ENCODE results near the gene LRP1B.

The LRP1B gene

GRCh38 chr2:140949932-140950331 lies 1180.9 kb downstream of the LRP1B start:
- no peak for FAIRE-seq
- no peak for TF ChIP-seq POLR2A (IDR thresholded peaks at IDR 0.05; ENCODE audit: low read depth, low read length)
- no peak for TF ChIP-seq TAF1 (IDR thresholded peaks at IDR 0.05; ENCODE audit: borderline replicate concordance, low read depth, low read length)
- TF ChIP-seq POLR2AphosphoS5 (IDR thresholded peaks at IDR 0.05; ENCODE audit: low read depth, low read length): no peak
- no peak for DNase-seq (ENCODE audit: insufficient read length)

- no peak for DNase-seq (ENCODE audit: insufficient read length)
- no peak for FAIRE-seq
- TF ChIP-seq TAF1 (IDR thresholded peaks at IDR 0.05; ENCODE audit: borderline replicate concordance, low read depth, low read length) (no peak), POLR2A (IDR thresholded peaks at IDR 0.05; ENCODE audit: low read depth, low read length) (no peak), POLR2AphosphoS5 (IDR thresholded peaks at IDR 0.05; ENCODE audit: low read depth, low read length) (no peak)
Observed at GRCh38 chr2:140947236-140947635, 1183.6 kb downstream of the LRP1B start.

- FAIRE-seq: no peak
- TF ChIP-seq POLR2AphosphoS5 (IDR thresholded peaks at IDR 0.05; ENCODE audit: low read depth, low read length): no peak
- no peak for TF ChIP-seq TAF1 (IDR thresholded peaks at IDR 0.05; ENCODE audit: borderline replicate concordance, low read depth, low read length)
- no peak for TF ChIP-seq POLR2A (IDR thresholded peaks at IDR 0.05; ENCODE audit: low read depth, low read length)
Observed at GRCh38 chr2:140943867-140944266, 1186.9 kb downstream of the LRP1B start.

GRCh38 chr2:140942284-140942683 lies 1188.5 kb downstream of the LRP1B start:
- DNase-seq (ENCODE audit: insufficient read length) (no peak), FAIRE-seq (no peak)
- TF ChIP-seq POLR2A (IDR thresholded peaks at IDR 0.05; ENCODE audit: low read depth, low read length) (no peak), POLR2AphosphoS5 (IDR thresholded peaks at IDR 0.05; ENCODE audit: low read depth, low read length) (no peak), TAF1 (IDR thresholded peaks at IDR 0.05; ENCODE audit: borderline replicate concordance, low read depth, low read length) (no peak)

More at GRCh38 chr2:140943867-140944266, 1186.9 kb downstream of the LRP1B start:
- DNase-seq (ENCODE audit: insufficient read length): no peak

- DNase-seq (ENCODE audit: insufficient read length) (no peak), FAIRE-seq (no peak)
- TF ChIP-seq POLR2A (IDR thresholded peaks at IDR 0.05; ENCODE audit: low read depth, low read length) (no peak), TAF1 (IDR thresholded peaks at IDR 0.05; ENCODE audit: borderline replicate concordance, low read depth, low read length) (no peak), POLR2AphosphoS5 (IDR thresholded peaks at IDR 0.05; ENCODE audit: low read depth, low read length) (no peak)
Observed at GRCh38 chr2:140929849-140930248, 1201.0 kb downstream of the LRP1B start.

- DNase-seq (ENCODE audit: insufficient read length) (no peak), FAIRE-seq (no peak)
- TF ChIP-seq TAF1 (IDR thresholded peaks at IDR 0.05; ENCODE audit: borderline replicate concordance, low read depth, low read length) (no peak), POLR2AphosphoS5 (IDR thresholded peaks at IDR 0.05; ENCODE audit: low read depth, low read length) (no peak), POLR2A (IDR thresholded peaks at IDR 0.05; ENCODE audit: low read depth, low read length) (no peak)
Observed at GRCh38 chr2:140918426-140918825, 1212.4 kb downstream of the LRP1B start.

GRCh38 chr2:140916410-140916809 lies 1214.4 kb downstream of the LRP1B start:
- no peak for FAIRE-seq
- no peak for DNase-seq (ENCODE audit: insufficient read length)
- TF ChIP-seq POLR2AphosphoS5 (IDR thresholded peaks at IDR 0.05; ENCODE audit: low read depth, low read length) (no peak), POLR2A (IDR thresholded peaks at IDR 0.05; ENCODE audit: low read depth, low read length) (no peak), TAF1 (IDR thresholded peaks at IDR 0.05; ENCODE audit: borderline replicate concordance, low read depth, low read length) (no peak)

GRCh38 chr2:140910683-140911082 lies 1220.1 kb downstream of the LRP1B start:
- TF ChIP-seq TAF1 (IDR thresholded peaks at IDR 0.05; ENCODE audit: borderline replicate concordance, low read depth, low read length) (no peak), POLR2A (IDR thresholded peaks at IDR 0.05; ENCODE audit: low read depth, low read length) (no peak)
- FAIRE-seq: no peak
- no peak for DNase-seq (ENCODE audit: insufficient read length)

GRCh38 chr2:140905083-140905781 lies 1225.6 kb downstream of the LRP1B start:
- no peak for DNase-seq (ENCODE audit: insufficient read length)
- TF ChIP-seq POLR2AphosphoS5 (IDR thresholded peaks at IDR 0.05; ENCODE audit: low read depth, low read length) (no peak), POLR2A (IDR thresholded peaks at IDR 0.05; ENCODE audit: low read depth, low read length) (no peak), TAF1 (IDR thresholded peaks at IDR 0.05; ENCODE audit: borderline replicate concordance, low read depth, low read length) (no peak)
- FAIRE-seq: no peak

- FAIRE-seq (no peak), DNase-seq (ENCODE audit: insufficient read length) (no peak)
- TF ChIP-seq POLR2A (IDR thresholded peaks at IDR 0.05; ENCODE audit: low read depth, low read length): no peak
- TF ChIP-seq POLR2AphosphoS5 (IDR thresholded peaks at IDR 0.05; ENCODE audit: low read depth, low read length): no peak
- no peak for TF ChIP-seq TAF1 (IDR thresholded peaks at IDR 0.05; ENCODE audit: borderline replicate concordance, low read depth, low read length)
Observed at GRCh38 chr2:140895378-140895777, 1235.4 kb downstream of the LRP1B start.

- TF ChIP-seq POLR2A (IDR thresholded peaks at IDR 0.05; ENCODE audit: low read depth, low read length) (no peak), POLR2AphosphoS5 (IDR thresholded peaks at IDR 0.05; ENCODE audit: low read depth, low read length) (no peak)
- DNase-seq (ENCODE audit: insufficient read length): no peak
- no peak for FAIRE-seq
Observed at GRCh38 chr2:140893685-140894084, 1237.1 kb downstream of the LRP1B start.

- TF ChIP-seq POLR2A (IDR thresholded peaks at IDR 0.05; ENCODE audit: low read depth, low read length): no peak
- no peak for TF ChIP-seq POLR2AphosphoS5 (IDR thresholded peaks at IDR 0.05; ENCODE audit: low read depth, low read length)
- no peak for TF ChIP-seq TAF1 (IDR thresholded peaks at IDR 0.05; ENCODE audit: borderline replicate concordance, low read depth, low read length)
- DNase-seq (ENCODE audit: insufficient read length) (no peak), FAIRE-seq (no peak)
Observed at GRCh38 chr2:140892911-140893637, 1237.7 kb downstream of the LRP1B start.
